Natural killer cell treated with Interleukin-12 subunit alpha and Interleukin-12 subunit beta and Interleukin-15 and Interleukin-18, amount 100 ng/mL, for 72 hours (primary cell): Measurements from ENCODE around the gene INPPL1. TPM values are rescaled to one million over a fixed set of nuclear protein-coding genes. Genes with fewer than 3 reads are reported as not detected.
"Not testable (repeated sequence)": the region's sequence is repeated elsewhere in the genome, so short reads cannot be mapped to it uniquely, and the experiment has no call there.

Source experiments
- ATAC-seq, 2 donors: fragments of 150-1000 bp; cut with Tn5 transposase in 1 of 2; sonication (Bioruptor Pico), chemical (Tn5 transposase) in 1 of 2; 2 replicates each; pipeline ENCODE4 v1.10.0; 2021
- DNase-seq: peaks from one replicate; pipeline ENCODE4 v3.0.0; 2022; ENCODE audit warnings: low spot score
- H3K27ac Mint-ChIP-seq, 2 donors: 1 replicate in 1 of 2; 2 replicates in 1 of 2; pipeline ENCODE4 v1.8.0; 2022; ENCODE audit warnings: mixed read lengths in 2 of 2, mild to moderate bottlenecking in 1 of 2, moderate library complexity in 1 of 2
- H3K27me3 Mint-ChIP-seq, 2 donors: 1 replicate in 1 of 2; 2 replicates in 1 of 2; pipeline ENCODE4 v1.8.0; 2022; ENCODE audit warnings: mixed read lengths in 2 of 2
- H3K36me3 Mint-ChIP-seq: one replicate; pipeline ENCODE4 v1.8.0; 2022; ENCODE audit warnings: mixed read lengths
- H3K4me1 Mint-ChIP-seq, 2 donors: 1 replicate in 1 of 2; 2 replicates in 1 of 2; pipeline ENCODE4 v1.8.0; 2022; ENCODE audit warnings: low read depth in 2 of 2, mixed read lengths in 2 of 2, mild to moderate bottlenecking in 1 of 2
- H3K4me3 Mint-ChIP-seq: one replicate; pipeline ENCODE4 v1.8.0; 2022; ENCODE audit warnings: mixed read lengths
- H3K9me3 Mint-ChIP-seq: 2 replicates; pipeline ENCODE4 v1.8.0; 2022; ENCODE audit warnings: mixed read lengths
- total RNA-seq, 2 donors: library from RNA; stranded (reverse); gene quantifications; one replicate each; pipeline ENCODE4 v1.2.3, GENCODE V29; 2022

The INPPL1 gene
- total RNA-seq, 2 donors from 2014 or later = 113 to 176 TPM

DNA sequence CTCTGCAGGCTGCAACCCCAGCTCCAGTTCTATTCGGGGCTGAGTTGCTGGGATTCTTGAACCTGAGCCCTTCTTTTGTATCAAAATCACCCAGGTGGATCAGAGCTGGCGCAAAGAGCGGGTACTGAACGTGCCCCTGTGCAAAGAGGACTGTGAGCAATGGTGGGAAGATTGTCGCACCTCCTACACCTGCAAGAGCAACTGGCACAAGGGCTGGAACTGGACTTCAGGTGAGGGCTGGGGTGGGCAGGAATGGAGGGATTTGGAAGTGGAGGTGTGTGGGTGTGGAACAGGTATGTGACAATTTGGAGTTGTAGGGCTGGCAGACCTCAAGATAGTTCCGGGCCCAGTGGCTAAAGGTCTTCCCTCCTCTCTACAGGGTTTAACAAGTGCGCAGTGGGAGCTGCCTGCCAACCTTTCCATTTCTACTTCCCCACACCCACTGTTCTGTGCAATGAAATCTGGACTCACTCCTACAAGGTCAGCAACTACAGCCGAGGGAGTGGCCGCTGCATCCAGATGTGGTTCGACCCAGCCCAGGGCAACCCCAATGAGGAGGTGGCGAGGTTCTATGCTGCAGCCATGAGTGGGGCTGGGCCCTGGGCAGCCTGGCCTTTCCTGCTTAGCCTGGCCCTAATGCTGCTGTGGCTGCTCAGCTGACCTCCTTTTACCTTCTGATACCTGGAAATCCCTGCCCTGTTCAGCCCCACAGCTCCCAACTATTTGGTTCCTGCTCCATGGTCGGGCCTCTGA, 28.9 kb upstream of the INPPL1 start:
- H3K27me3 Mint-ChIP-seq = no peaks in the 10 kb centered on the region
- no peaks in the 10 kb centered on the region for H3K9me3 Mint-ChIP-seq
- DNase-seq (no peak), ATAC-seq (no peak)
- no peak overlapping the region for H3K4me3 Mint-ChIP-seq
- H3K36me3 Mint-ChIP-seq = no peaks in the 10 kb centered on the region
- H3K4me1 Mint-ChIP-seq = no peaks in the 10 kb centered on the region
- H3K27ac Mint-ChIP-seq = no peak overlapping the region

DNA sequence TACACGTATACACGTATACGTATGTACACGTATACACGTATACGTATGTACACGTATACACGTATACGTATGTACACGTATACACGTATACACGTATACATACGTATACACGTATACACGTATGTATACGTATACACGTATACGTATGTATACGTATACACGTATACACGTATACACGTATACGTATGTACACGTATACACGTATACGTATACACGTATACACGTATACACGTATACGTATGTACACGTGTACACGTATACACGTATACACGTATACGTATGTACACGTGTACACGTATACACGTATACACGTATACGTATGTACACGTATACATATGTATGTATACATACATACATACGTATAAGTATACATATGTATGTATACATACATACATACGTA, 23.1 kb upstream of the INPPL1 start:
- ATAC-seq, H3K4me1 Mint-ChIP-seq, H3K4me3 Mint-ChIP-seq, H3K27me3 Mint-ChIP-seq, H3K9me3 Mint-ChIP-seq, H3K27ac Mint-ChIP-seq, H3K36me3 Mint-ChIP-seq, DNase-seq: not testable (repeated sequence)

DNA sequence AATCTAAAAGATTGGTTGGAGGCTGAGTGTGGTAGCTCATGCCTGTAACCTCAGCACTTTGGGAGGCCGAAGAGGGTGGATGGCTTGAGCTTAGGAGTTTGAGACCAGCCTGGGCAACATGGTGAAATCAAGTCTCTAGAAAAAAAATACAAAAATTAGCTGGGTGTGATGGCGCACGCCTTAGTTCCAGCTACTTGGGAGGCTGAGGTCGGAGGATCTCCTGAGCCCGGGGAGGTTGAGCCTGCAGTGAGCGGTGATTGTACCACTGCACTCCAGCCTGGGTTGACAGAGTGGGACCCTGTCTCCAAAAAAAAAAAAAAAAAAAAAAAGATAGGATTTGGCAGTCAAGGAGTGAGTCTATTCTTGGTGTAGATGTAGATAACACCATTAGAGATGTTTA, 22.0 kb upstream of the INPPL1 start:
- no peaks in the 10 kb centered on the region for H3K9me3 Mint-ChIP-seq
- no peaks in the 10 kb centered on the region for H3K27me3 Mint-ChIP-seq
- DNase-seq (no peak), ATAC-seq (no peak)
- no peaks in the 10 kb centered on the region for H3K4me1 Mint-ChIP-seq
- H3K4me3 Mint-ChIP-seq = no peak overlapping the region
- H3K27ac Mint-ChIP-seq = no peak overlapping the region
- H3K36me3 Mint-ChIP-seq = no peaks in the 10 kb centered on the region

DNA sequence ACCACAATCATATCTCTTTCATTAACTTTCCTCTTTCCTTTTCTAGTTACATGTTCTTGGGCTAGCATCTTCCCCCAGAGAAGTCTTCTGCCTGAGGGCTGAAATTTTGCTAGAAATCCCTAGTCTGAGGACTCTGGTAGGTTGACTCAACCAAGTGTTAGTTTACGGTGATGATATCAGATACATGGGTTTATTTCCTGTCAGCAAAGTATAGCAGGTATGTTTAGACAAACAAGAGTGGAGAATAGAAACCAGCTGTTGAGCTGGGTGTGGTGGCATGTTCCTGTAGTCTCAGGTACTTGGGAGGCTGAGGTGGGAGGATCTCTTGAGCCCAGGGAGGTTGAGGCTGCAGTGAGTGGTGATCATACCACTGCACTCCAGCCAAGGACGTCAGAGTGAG, 21.4 kb upstream of the INPPL1 start:
- DNase-seq (no peak), ATAC-seq (no peak)
- no peaks in the 10 kb centered on the region for H3K9me3 Mint-ChIP-seq
- no peak overlapping the region for H3K4me3 Mint-ChIP-seq
- no peaks in the 10 kb centered on the region for H3K4me1 Mint-ChIP-seq
- H3K36me3 Mint-ChIP-seq = no peaks in the 10 kb centered on the region
- H3K27me3 Mint-ChIP-seq = no peaks in the 10 kb centered on the region
- no peak overlapping the region for H3K27ac Mint-ChIP-seq

DNA sequence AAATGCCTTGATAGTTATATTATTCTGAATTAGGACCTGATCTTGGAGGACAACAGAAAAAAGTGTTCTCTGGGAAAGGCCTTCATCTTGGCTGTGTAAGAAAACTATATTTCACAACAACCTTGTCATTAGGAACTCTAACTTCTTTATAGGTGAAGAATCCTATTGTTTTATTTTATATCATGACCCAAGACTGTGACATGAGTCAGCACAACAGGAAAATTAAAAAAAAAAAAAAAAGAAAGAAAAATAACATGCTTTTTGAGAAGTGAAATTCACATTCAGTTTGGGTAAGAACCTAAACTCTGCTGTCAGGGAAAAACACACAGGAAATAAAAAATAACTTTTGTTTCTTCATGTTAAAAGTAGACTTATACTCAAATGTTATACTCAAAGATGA, 19.7 kb upstream of the INPPL1 start:
- ATAC-seq = no peak
- no peaks in the 10 kb centered on the region for H3K4me1 Mint-ChIP-seq
- peaks cover 6% of the 10 kb centered on the region for H3K9me3 Mint-ChIP-seq
- no peak overlapping the region for H3K27ac Mint-ChIP-seq
- H3K27me3 Mint-ChIP-seq = peaks cover 0 to 8% of the 10 kb centered on the region in 2 donors
- no peak for DNase-seq
- H3K4me3 Mint-ChIP-seq = no peak overlapping the region
- H3K36me3 Mint-ChIP-seq = peaks cover 9% of the 10 kb centered on the region

DNA sequence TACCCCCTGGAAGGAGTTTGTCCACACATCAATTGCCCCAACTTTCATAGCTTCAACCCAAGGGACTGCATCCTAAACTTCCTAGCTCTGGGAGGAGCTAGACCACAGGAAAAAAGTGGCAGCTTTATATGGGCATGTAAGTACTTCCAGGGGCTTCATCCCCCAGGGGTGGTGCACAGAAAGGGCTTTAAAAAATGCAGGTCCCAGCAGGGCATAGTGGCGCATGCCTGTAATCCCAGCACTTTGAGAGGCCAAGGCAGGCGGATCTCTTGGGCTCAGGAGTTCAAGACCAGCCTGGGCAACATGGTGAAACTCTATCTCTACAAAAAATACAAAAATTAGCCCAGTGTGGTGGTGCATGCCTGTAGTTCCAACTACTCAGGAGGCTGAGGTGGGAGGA, 17.8 kb upstream of the INPPL1 start:
- H3K36me3 Mint-ChIP-seq = peaks cover 11% of the 10 kb centered on the region
- not testable (repeated sequence) for DNase-seq, ATAC-seq, H3K27me3 Mint-ChIP-seq, H3K9me3 Mint-ChIP-seq, H3K4me3 Mint-ChIP-seq, H3K4me1 Mint-ChIP-seq, H3K27ac Mint-ChIP-seq

DNA sequence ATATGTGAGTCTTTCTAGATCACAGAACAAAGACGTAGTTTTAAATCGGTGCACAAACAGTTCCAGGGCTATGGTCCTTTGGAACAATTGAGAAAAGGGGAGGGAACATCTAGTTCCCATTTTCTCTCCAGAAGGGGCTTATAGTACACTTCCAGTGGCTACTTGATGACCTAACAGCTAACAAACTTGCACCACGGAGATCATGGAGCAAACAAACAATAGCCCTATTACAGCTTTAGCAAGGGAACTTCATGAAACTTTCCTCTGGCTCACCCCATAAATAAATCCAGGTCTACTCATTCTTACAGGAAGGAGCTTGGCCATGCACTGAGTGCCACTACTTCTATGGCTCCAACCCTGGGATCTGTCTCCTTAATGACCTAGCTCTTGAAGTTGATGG, 16.3 kb upstream of the INPPL1 start:
- Mint-ChIP-seq H3K27me3 (peaks cover 0 to 14% of the 10 kb centered on the region in 2 donors), H3K4me1 (no peaks in the 10 kb centered on the region), H3K4me3 (no peak overlapping the region), H3K36me3 (peaks cover 11% of the 10 kb centered on the region), H3K27ac (no peak overlapping the region), H3K9me3 (peaks cover 6% of the 10 kb centered on the region)
- DNase-seq = no peak
- ATAC-seq = no peak

DNA sequence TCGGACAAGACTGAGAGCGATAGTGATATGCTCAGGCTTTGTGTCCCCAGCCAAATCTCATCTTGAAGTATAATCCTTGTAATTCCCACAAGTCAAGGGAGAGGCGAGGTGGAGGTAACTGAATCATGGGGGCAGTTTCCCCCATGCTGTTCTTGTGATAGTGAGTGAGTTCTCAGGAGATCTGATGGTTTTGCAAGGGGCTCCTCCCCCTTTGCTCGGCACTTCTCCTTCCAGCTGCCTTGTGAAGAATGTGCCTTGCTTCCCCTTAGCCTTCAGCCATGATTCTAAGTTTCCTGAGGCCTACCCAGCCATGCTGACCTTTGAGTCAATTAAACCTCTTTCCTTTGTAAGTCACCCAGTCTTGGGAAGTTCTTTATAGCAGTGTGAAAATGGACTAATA, 15.5 kb upstream of the INPPL1 start:
- DNase-seq (no peak), ATAC-seq (no peak)
- no peak overlapping the region for H3K27ac Mint-ChIP-seq

DNA sequence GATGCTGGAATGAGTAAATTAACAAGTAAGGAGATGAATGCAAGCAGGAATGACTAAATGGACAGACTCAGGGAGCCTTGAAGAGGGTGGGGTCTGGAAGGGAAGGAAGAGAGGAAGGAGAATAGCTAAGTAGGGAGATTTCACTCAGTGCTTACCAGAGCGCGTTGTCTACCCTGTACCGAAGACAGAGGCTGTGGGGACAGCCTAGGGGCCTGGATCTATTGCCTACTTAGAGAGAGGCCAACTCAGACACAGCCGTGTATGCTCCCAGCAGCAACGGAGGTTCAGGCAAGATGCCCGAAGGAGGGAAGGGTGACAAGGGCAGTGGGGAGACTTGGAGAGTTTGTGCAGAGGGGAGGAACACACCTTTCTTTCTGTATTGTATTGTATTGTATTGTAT, 7.9 kb upstream of the INPPL1 start, which contains the start of gene FOLR2:
FOLR2 (plus strand) TSS at position 157 of the 400 bp plus-strand sequence. CDS start 1,791 bp downstream, outside the sequence.
- Mint-ChIP-seq H3K4me3 (no peak within 1 kb of the TSS), H3K27me3 (peaks cover 8 to 16% of the 10 kb centered on the region in 2 donors), H3K9me3 (no peaks in the 10 kb centered on the region), H3K36me3 (no peaks in the 10 kb centered on the region), H3K4me1 (peaks cover 11 to 15% of the 10 kb centered on the region in 2 donors), H3K27ac (no peak within 1 kb of the TSS)
- no peak for DNase-seq
- ATAC-seq = no peak

More for the DNA sequence above, 15.5 kb upstream of the INPPL1 start:
- Mint-ChIP-seq H3K36me3 (peaks cover 11% of the 10 kb centered on the region), H3K4me1 (no peaks in the 10 kb centered on the region), H3K27me3 (peaks cover 0 to 16% of the 10 kb centered on the region in 2 donors), H3K9me3 (peaks cover 6% of the 10 kb centered on the region), H3K4me3 (no peak overlapping the region)

DNA sequence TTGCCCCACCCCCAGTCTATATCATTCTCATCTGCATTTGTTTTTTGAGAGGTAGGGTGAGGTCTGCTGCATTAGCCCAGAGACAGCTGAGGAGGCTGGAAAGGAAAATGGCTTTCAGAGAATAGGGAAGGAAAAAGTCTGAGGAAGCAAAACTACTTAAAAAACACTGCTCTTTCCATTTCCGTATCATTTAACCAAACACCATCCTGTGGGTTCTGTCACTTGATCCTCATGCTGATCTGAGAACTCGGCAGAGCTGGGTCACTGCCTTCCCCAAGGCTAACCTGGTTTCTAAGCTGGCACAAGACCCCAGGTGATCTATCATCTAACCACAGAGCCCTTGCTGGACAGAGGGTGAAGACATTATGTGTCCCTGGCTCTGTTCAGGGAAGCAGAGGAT, 6.7 kb upstream of the INPPL1 start:
- Mint-ChIP-seq H3K36me3 (no peaks in the 10 kb centered on the region), H3K27ac (no peak overlapping the region), H3K9me3 (no peaks in the 10 kb centered on the region), H3K4me3 (no peak overlapping the region), H3K27me3 (peaks cover 8 to 16% of the 10 kb centered on the region in 2 donors), H3K4me1 (peaks cover 19% of the 10 kb centered on the region in 2 donors)
- DNase-seq (peak; percentile 32), ATAC-seq (no peak)

DNA sequence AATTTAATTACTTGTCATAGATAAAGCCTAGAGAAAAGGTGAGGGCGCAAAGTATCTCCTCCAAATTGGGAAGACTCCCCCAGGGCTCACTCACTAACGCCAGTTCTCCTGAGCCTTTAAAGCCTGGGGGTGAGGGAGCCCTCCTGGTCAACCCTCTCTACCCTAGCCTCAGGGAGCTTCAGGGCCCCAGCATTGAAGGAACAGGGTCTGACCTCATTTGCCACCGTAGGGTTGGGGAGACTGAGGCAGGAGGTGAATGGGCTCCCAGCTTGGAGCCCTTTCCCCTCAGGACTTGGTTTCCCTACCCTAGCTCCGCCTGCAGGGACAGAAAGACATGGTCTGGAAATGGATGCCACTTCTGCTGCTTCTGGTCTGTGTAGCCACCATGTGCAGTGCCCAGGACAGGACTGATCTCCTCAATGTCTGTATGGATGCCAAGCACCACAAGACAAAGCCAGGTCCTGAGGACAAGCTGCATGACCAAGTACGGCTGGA, 6.3 kb upstream of the INPPL1 start:
- H3K36me3 Mint-ChIP-seq = no peaks in the 10 kb centered on the region

DNA sequence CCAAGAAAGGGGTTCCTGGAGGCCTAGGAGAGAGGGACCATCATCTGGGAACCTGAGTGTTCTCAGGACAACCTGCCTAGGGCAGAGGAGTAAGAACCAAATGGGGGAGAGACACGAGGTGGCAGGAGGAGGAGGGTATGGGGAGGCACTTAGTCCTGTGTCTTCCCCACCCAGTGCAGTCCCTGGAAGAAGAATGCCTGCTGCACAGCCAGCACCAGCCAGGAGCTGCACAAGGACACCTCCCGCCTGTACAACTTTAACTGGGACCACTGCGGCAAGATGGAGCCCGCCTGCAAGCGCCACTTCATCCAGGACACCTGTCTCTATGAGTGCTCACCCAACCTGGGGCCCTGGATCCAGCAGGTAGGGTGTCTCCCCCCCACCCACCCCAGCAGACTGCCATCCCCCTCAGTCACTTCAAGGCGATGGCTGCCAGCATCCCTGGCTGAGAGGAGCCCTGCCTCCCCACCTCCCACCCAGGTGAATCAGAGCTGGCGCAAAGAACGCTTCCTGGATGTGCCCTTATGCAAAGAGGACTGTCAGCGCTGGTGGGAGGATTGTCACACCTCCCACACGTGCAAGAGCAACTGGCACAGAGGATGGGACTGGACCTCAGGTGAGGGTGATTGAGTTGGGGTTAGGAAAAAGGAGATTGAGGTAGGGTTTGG, 3.7 kb upstream of the INPPL1 start:
- H3K27ac Mint-ChIP-seq = no peak overlapping the region
- H3K4me1 Mint-ChIP-seq = peaks cover 29 to 30% of the 10 kb centered on the region in 2 donors

More for the DNA sequence above, 6.3 kb upstream of the INPPL1 start:
- H3K27me3 Mint-ChIP-seq = peaks cover 8 to 11% of the 10 kb centered on the region in 2 donors
- H3K4me3 Mint-ChIP-seq = no peak overlapping the region
- H3K27ac Mint-ChIP-seq = no peak overlapping the region
- ATAC-seq (no peak), DNase-seq (no peak)
- H3K4me1 Mint-ChIP-seq = peaks cover 19 to 22% of the 10 kb centered on the region in 2 donors
- H3K9me3 Mint-ChIP-seq = no peaks in the 10 kb centered on the region

DNA sequence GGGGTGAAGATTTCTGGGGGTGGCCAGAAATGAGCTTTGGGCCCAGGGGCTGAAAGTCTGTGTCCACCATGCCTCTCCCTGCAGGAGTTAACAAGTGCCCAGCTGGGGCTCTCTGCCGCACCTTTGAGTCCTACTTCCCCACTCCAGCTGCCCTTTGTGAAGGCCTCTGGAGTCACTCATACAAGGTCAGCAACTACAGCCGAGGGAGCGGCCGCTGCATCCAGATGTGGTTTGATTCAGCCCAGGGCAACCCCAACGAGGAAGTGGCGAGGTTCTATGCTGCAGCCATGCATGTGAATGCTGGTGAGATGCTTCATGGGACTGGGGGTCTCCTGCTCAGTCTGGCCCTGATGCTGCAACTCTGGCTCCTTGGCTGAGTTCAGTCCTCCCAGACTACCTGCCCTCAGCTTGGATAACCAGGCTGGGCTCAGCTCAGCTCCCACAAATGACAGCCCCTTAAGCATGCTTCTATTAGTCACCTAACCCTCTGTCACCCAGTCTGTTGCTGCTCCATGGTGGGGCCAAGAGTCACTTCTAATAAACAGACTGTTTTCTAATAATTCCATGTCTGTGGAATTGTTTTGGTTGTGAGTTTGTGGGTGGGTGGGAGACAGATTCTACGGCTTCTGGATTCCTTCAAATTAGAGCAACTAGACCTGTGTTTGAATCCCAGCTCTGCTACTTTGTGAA, 3.0 kb upstream of the INPPL1 start:
- no peak for ATAC-seq
- H3K36me3 Mint-ChIP-seq = no peaks in the 10 kb centered on the region
- peak overlapping the region; percentile 86 to 87 for H3K27ac Mint-ChIP-seq
- peaks cover 2 to 4% of the 10 kb centered on the region in 2 donors for H3K27me3 Mint-ChIP-seq
- H3K9me3 Mint-ChIP-seq = no peaks in the 10 kb centered on the region
- DNase-seq = peak; percentile 59
- peak overlapping the region; percentile 49 for H3K4me3 Mint-ChIP-seq
- peaks cover 30 to 32% of the 10 kb centered on the region in 2 donors for H3K4me1 Mint-ChIP-seq

More for the DNA sequence above, 3.7 kb upstream of the INPPL1 start:
- DNase-seq (peak; percentile 57), ATAC-seq (no peak)
- no peaks in the 10 kb centered on the region for H3K9me3 Mint-ChIP-seq
- H3K27me3 Mint-ChIP-seq = peaks cover 6 to 9% of the 10 kb centered on the region in 2 donors
- peak overlapping the region; percentile 49 for H3K4me3 Mint-ChIP-seq
- H3K36me3 Mint-ChIP-seq = no peaks in the 10 kb centered on the region
